A549 treated with CpdA at 1 μM for 4 hours (cell line): Measurements from ENCODE around the gene TIMM8A. TPM values are rescaled to one million over a fixed set of nuclear protein-coding genes. Genes with fewer than 3 reads are reported as not detected.

ENCODE experiments used
- total RNA-seq: library from RNA; stranded (reverse); fragments of 200-300 nt; extraction: Qiagen RNA extraction; gene quantifications from 5 replicates; pipeline ENCODE4 v1.2.3, GENCODE V29; 2022; ENCODE audit warnings: low read depth

TIMM8A gene, protein sequence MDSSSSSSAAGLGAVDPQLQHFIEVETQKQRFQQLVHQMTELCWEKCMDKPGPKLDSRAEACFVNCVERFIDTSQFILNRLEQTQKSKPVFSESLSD
- total RNA-seq = 28.0 to 32.1 TPM (median 29.8 TPM) in 5 replicates

DNA sequence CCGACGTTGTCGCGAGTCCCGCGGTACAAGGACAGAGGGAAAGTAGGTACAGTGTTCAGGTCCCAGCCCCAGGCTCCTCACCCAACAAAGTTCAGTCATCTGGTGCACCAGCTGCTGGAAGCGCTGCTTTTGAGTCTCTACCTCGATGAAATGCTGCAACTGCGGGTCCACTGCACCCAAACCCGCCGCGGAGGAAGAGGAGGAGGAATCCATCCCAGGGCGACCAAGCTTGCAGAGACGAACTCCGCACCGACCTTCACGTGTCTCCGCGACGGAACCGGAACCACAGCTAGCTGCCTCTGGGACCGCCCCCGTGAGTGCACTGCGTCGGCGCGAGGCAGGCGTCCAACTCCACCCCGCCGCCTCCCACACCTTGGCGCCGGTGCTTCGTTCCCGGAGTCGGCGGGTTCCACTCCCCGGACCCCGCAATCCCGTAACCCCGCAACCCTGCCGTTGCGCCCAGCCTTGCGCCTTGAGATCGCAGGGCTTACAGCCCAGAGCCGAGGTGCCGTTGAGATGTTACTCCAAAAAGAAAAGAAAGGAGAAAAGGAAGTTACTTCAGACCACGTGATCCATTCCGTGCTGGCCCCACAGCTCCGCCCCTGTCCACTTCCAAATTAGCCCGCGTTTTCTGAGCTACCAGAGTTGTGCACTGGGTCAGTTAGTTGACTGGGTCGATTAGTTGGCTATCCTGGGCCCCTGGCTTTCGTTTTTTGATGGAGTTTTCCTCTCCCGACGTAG is at the start of gene TIMM8A:
TIMM8A (minus strand) TSS at position 291 of the 741 bp plus-strand sequence; CDS start at position 213, 78 bp downstream.

DNA sequence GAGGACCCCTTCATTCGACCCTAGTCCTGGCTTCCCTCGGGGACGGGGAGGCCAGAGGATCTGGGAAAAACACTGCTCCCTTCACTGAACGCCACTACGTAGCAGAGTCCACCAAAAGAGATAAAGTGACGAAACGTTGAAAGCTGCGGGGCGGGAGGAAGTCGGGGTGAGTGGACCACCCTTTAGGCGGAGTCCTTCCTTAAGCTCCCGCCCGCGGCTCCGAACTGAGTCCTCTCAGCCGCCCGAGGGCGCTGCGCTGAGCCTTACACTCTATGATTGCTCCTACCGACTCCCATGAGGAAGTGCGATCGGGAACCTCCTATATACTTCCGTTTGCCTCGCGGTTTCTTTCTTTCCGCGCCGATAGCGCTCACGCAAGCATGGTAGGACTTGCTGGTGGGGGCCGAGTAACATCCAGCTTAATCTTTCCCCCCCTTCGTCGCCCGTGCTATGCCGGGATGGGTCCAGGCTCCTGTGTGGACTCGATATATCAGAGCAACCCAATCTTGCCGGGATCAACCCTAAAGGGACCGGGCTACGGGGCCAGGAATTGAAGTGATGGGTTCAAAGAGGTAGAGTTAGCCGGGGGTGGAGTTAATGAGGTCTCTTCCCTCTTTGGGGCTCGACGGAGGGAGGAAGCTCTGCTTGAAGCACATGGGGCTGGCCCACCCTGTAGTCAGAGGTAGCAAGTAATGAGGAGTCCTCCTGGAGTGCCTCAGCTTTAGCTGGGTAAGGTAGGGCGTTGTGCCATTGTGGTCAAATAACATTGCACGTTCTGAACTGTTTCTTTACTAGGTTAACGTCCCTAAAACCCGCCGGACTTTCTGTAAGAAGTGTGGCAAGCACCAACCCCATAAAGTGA is 42.4 kb upstream of the TIMM8A start, which contains the start of gene RPL36A:
RPL36A (plus strand) TSS at position 348 of the 862 bp plus-strand sequence; CDS start at position 381, 33 bp downstream.

DNA sequence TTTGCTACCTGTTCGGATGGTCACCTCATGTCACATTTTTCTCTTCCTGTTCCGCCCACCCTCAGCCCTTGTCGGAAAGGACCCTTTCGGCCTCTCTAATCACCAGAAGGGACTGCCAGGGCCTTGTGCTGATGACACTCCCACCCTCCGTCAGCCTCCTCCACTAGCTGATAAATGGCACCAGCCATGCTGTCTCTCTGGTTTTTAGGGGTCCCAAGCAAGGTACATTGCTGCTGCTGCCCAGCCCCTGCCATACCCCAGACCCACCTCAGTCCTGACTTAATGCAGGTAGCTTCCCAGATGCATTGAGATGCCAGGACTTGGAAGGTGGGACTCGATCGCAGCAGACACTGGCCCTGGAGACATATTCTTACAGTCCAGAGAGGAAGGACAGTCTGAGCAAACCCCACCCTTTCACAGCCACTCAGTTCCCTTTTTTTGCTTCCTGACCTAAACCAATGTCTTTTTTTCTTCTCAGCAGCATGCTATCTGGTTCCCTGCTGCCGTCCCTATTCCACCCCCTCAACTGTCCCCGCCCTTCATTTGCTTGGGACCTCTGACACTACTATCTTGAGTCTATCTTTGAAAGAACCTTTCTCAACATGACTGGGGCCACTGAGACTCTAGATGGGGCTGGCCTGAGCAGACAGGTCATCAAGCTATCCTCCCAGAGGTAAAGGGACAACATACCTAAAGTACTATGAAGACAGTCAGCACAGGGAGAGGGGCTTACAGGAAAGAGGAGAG is 37.4 kb upstream of the TIMM8A start, which contains the start of gene BTK:
BTK (minus strand) TSS at position 397 of the 747 bp plus-strand sequence. CDS start 10,907 bp downstream, outside the sequence.

Other genes with a start within 250 kb of the TIMM8A start
- 0.16 to 0.30 TPM (median 0.25 TPM) in 5 replicates for gene DRP2, start 129.0 kb downstream of the TIMM8A start, total RNA-seq
- gene TAF7L, start 57.4 kb downstream of the TIMM8A start, total RNA-seq = 0.06 to 0.15 TPM (median 0.09 TPM) in 4 of 5 replicates, not detected in the other
- gene BTK, start 37.4 kb upstream of the TIMM8A start, total RNA-seq = 0.09 to 0.24 TPM (median 0.15 TPM) in 5 replicates
- 2,377 to 3,392 TPM (median 2,533 TPM) in 5 replicates for gene RPL36A, start 42.3 kb upstream of the TIMM8A start, total RNA-seq
- 192 to 225 TPM (median 199 TPM) in 5 replicates for gene GLA, start 59.2 kb upstream of the TIMM8A start, total RNA-seq
- 57.2 to 74.9 TPM (median 63.9 TPM) in 5 replicates for gene HNRNPH2, start 59.5 kb upstream of the TIMM8A start, total RNA-seq
- gene ARMCX4, start 136.7 kb upstream of the TIMM8A start, total RNA-seq = 0.43 to 0.90 TPM (median 0.45 TPM) in 5 replicates
- gene ARMCX1, start 201.8 kb upstream of the TIMM8A start, total RNA-seq = 0.16 to 0.34 TPM (median 0.29 TPM) in 5 replicates